Measurements from ENCODE around the gene ISM1. TPM values are rescaled to one million over a fixed set of nuclear protein-coding genes. Genes with fewer than 3 reads are reported as not detected.
A peak's percentile ranks its signal among the peaks of the same experiment; 100 is the strongest.

Gene ISM1
- total and polyA plus RNA-seq, 8 donors: 0.25 to 14.3 (median 0.97) TPM; not detected in 2

DNA sequence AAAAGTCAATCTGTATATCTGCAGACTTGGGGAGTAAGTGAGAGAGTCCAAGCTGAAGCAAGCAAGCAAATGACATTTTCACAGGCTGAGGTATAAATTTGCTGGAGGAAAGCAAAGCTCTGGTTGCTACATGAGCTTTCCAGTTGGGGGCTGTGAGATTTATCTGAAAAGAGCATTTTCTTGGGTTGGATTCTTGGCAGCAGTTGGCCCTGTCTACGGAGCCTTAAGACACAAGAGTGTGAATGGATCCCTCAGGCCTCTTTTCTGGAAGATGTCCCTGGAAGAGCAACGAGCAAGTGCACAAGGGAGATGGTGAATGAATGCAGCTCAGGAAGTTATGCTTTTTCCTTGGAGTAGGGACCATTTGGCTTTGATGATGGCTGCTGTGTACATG lies 30.8 kb downstream of the ISM1 start:
- no peak overlapping the region for H3K4me3 ChIP-seq
- TF ChIP-seq CTCF (IDR thresholded peaks at IDR 0.05): no peak
- no peak for TF ChIP-seq POLR2AphosphoS5 (IDR thresholded peaks at IDR 0.05)
- no peak for TF ChIP-seq POLR2A (IDR thresholded peaks at IDR 0.05)
- TF ChIP-seq EP300 (IDR thresholded peaks at IDR 0.05): no peak
- H3K9me3 ChIP-seq: no peaks in the 10 kb centered on the region
- peak in 1 of 2 donors; percentile 67 for DNase-seq
- WGBS, 5 donors: 71 to 81% (median 74%) methylated on average over 2 of the region's 2 CpGs
- H3K4me1 ChIP-seq: no peaks in the 10 kb centered on the region
- no peaks in the 10 kb centered on the region for H3K27me3 ChIP-seq
- intact Hi-C loops (cut with DNase I; ENCODE audit: low total_unique reads): no loop called here
- H3K36me3 ChIP-seq: no peaks in the 10 kb centered on the region
- H3K27ac ChIP-seq: no peak overlapping the region

DNA sequence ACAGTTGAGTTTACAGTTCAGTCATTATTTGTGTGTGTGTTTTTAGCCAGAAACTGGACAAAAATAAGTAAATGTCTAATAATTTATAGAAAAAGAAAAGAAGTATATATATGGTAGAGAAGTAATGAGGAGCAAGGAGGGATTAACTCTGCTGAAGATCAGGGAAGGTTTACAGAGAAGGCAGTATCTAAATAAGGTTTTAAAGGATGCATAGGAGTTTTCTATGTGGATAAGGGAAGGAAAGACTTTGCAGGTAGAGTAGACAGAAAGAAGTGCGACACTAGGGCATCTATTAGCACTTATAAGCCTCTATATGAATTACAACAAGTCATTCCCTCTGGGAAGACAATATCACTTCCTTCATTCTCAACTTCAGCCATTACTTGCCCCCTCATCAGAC lies 34.3 kb downstream of the ISM1 start:
- Histone ChIP-seq H3K4me3 (no peak overlapping the region), H3K9me3 (no peaks in the 10 kb centered on the region), H3K36me3 (no peaks in the 10 kb centered on the region), H3K4me1 (no peaks in the 10 kb centered on the region), H3K27ac (no peak overlapping the region), H3K27me3 (no peaks in the 10 kb centered on the region)
- intact Hi-C loops (cut with DNase I; ENCODE audit: low total_unique reads): no loop called here
- DNase-seq: no peak
- WGBS, 5 donors: 82 to 100% (median 84%) methylated on average over 1 of the region's 1 CpG
- TF ChIP-seq POLR2A (IDR thresholded peaks at IDR 0.05) (no peak), CTCF (IDR thresholded peaks at IDR 0.05) (no peak), EP300 (IDR thresholded peaks at IDR 0.05) (no peak), POLR2AphosphoS5 (IDR thresholded peaks at IDR 0.05) (no peak)

DNA sequence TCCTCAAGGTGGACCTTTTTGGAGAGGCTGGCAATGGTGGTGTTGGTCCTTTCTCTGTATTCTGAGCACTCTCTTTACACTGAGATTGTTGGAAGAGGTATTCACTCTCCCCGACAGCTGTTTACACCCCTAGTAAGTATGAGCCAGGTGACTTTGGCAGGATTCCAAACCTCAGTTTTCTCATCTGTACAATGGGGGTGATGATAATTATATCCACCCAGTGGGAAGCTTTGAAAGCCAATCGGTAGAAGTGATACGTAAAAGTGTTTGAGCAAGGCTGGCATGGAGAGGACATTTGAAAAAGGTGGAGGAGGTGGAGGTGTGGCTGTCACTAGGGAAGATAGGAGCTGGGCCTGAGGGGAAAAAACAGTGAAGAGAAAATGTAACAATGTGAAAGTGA lies 35.5 kb downstream of the ISM1 start:
- H3K4me3 ChIP-seq: no peak overlapping the region
- TF ChIP-seq POLR2AphosphoS5 (IDR thresholded peaks at IDR 0.05): no peak
- TF ChIP-seq CTCF (IDR thresholded peaks at IDR 0.05): no peak
- no peak for TF ChIP-seq POLR2A (IDR thresholded peaks at IDR 0.05)
- no peak for TF ChIP-seq EP300 (IDR thresholded peaks at IDR 0.05)
- 87 to 92% (median 88%) methylated on average over 3 of the region's 3 CpGs for WGBS, 5 donors
- no peaks in the 10 kb centered on the region for H3K27me3 ChIP-seq
- no peaks in the 10 kb centered on the region for H3K4me1 ChIP-seq
- H3K9me3 ChIP-seq: no peaks in the 10 kb centered on the region
- H3K36me3 ChIP-seq: no peaks in the 10 kb centered on the region
- no peak for DNase-seq
- intact Hi-C loops (cut with DNase I; ENCODE audit: low total_unique reads): no loop called here
- no peak overlapping the region for H3K27ac ChIP-seq

GRCh38 chr20:13259921-13260320 lies 38.8 kb downstream of the ISM1 start:
- 84 to 100% (median 87%) methylated on average over 3 of the region's 3 CpGs for WGBS, 5 donors
- peak in 1 of 2 donors; percentile 34 for DNase-seq
- no peaks in the 10 kb centered on the region for H3K9me3 ChIP-seq
- no peaks in the 10 kb centered on the region for H3K27me3 ChIP-seq
- TF ChIP-seq POLR2A (IDR thresholded peaks at IDR 0.05) (no peak), EP300 (IDR thresholded peaks at IDR 0.05) (no peak), POLR2AphosphoS5 (IDR thresholded peaks at IDR 0.05) (no peak), CTCF (IDR thresholded peaks at IDR 0.05) (no peak)
- no peak overlapping the region for H3K4me3 ChIP-seq
- no peaks in the 10 kb centered on the region for H3K4me1 ChIP-seq
- intact Hi-C loops (cut with DNase I; ENCODE audit: low total_unique reads): no loop called here
- no peaks in the 10 kb centered on the region for H3K36me3 ChIP-seq
- no peak overlapping the region for H3K27ac ChIP-seq

Measured in stomach (tissue), 9 donors.